ENCODE results near the gene KLF9. TPM values are rescaled to one million over a fixed set of nuclear protein-coding genes. Genes with fewer than 3 reads are reported as not detected.

Gene KLF9
- total RNA-seq, 4 donors from 2014 or later: 40.6 to 124 (median 55.4) TPM

GRCh38 chr9:70389621-70390266, 24.7 kb downstream of the KLF9 start:
- Histone ChIP-seq H3K4me3 (no peak overlapping the region), H3K9me3 (no peaks in the 10 kb centered on the region), H3K27ac (peak overlapping the region in 1 of 4 donors; percentile 15), H3K27me3 (no peaks in the 10 kb centered on the region), H3K4me1 (peaks cover 0 to 44% (median 4%) of the 10 kb centered on the region in 4 donors), H3K36me3 (peaks cover 0 to 25% (median 0%) of the 10 kb centered on the region in 3 donors)
- TF ChIP-seq POLR2A (IDR thresholded peaks at IDR 0.05) (no peak), CTCF (IDR thresholded peaks at IDR 0.05) (no peak)
- no peak for DNase-seq

- Histone ChIP-seq H3K27ac (peak overlapping the region in 1 of 4 donors; percentile 15), H3K4me1 (peaks cover 0 to 44% (median 4%) of the 10 kb centered on the region in 4 donors), H3K27me3 (no peaks in the 10 kb centered on the region), H3K36me3 (peaks cover 0 to 25% (median 0%) of the 10 kb centered on the region in 3 donors), H3K9me3 (no peaks in the 10 kb centered on the region), H3K4me3 (no peak overlapping the region)
- TF ChIP-seq POLR2A (IDR thresholded peaks at IDR 0.05): no peak
- TF ChIP-seq CTCF (IDR thresholded peaks at IDR 0.05): no peak
- DNase-seq: no peak
These were observed 25.3 kb downstream of the KLF9 start for GRCh38 chr9:70389188-70389587.

- no peak for DNase-seq
- H3K4me1 ChIP-seq: peaks cover 0 to 32% (median 4%) of the 10 kb centered on the region in 4 donors
- H3K4me3 ChIP-seq: no peak overlapping the region
- no peaks in the 10 kb centered on the region for H3K27me3 ChIP-seq
- peaks cover 0 to 25% (median 0%) of the 10 kb centered on the region in 3 donors for H3K36me3 ChIP-seq
- H3K9me3 ChIP-seq: no peaks in the 10 kb centered on the region
- no peak overlapping the region for H3K27ac ChIP-seq
- TF ChIP-seq POLR2A (IDR thresholded peaks at IDR 0.05): no peak
- TF ChIP-seq CTCF (IDR thresholded peaks at IDR 0.05): no peak
These were observed 26.8 kb downstream of the KLF9 start for GRCh38 chr9:70387663-70388062.

- Histone ChIP-seq H3K4me3 (no peak overlapping the region), H3K9me3 (no peaks in the 10 kb centered on the region), H3K36me3 (peaks cover 0 to 25% (median 0%) of the 10 kb centered on the region in 3 donors), H3K27me3 (no peaks in the 10 kb centered on the region), H3K27ac (no peak overlapping the region), H3K4me1 (peaks cover 0 to 9% (median 0%) of the 10 kb centered on the region in 4 donors)
- no peak for DNase-seq
- TF ChIP-seq CTCF (IDR thresholded peaks at IDR 0.05) (no peak), POLR2A (IDR thresholded peaks at IDR 0.05) (no peak)
These were observed 29.0 kb downstream of the KLF9 start for GRCh38 chr9:70385426-70385825.

GRCh38 chr9:70382709-70383605, 31.5 kb downstream of the KLF9 start:
- no peak for TF ChIP-seq CTCF (IDR thresholded peaks at IDR 0.05)
- TF ChIP-seq POLR2A (IDR thresholded peaks at IDR 0.05): no peak
- Histone ChIP-seq H3K27ac (no peak overlapping the region), H3K4me3 (no peak overlapping the region), H3K9me3 (no peaks in the 10 kb centered on the region), H3K36me3 (peaks cover 0 to 25% (median 0%) of the 10 kb centered on the region in 3 donors), H3K27me3 (no peaks in the 10 kb centered on the region), H3K4me1 (no peaks in the 10 kb centered on the region)
- DNase-seq: no peak
